NCI-H1436 (cell line): ENCODE data around the gene GLDC.
"Not testable (repeated sequence)": the region's sequence is repeated elsewhere in the genome, so short reads cannot be mapped to it uniquely, and the experiment has no call there.

Source experiments
- DNase-seq: peaks from one replicate; lab custom pipeline; 2025; lab: John Stamatoyannopoulos, UW

Gene GLDC

GRCh38 chr9:6645355-6646292 lies at the start of gene GLDC:
TSS of gene GLDC (minus strand) at chr9:6645729. CDS start at chr9:6645499, 230 bp downstream.
- DNase-seq = peak; percentile 16

GRCh38 chr9:6692881-6693361 lies 47.4 kb upstream of the GLDC start:
- no peak for DNase-seq

GRCh38 chr9:6692433-6692832 lies 46.9 kb upstream of the GLDC start:
- no peak for DNase-seq

- not testable (repeated sequence) for DNase-seq
These were observed 45.1 kb upstream of the GLDC start for GRCh38 chr9:6690675-6691070.

- no peak for DNase-seq
These were observed 44.6 kb upstream of the GLDC start for GRCh38 chr9:6689893-6690674.

GRCh38 chr9:6687180-6687579 lies 41.7 kb upstream of the GLDC start:
- no peak for DNase-seq

GRCh38 chr9:6686396-6686795 lies 40.9 kb upstream of the GLDC start:
- no peak for DNase-seq

- DNase-seq = no peak
These were observed 36.5 kb upstream of the GLDC start for GRCh38 chr9:6681957-6682501.

- DNase-seq = peak; percentile 94
These were observed 35.8 kb upstream of the GLDC start for GRCh38 chr9:6681147-6681956.

- no peak for DNase-seq
These were observed 35.2 kb upstream of the GLDC start for GRCh38 chr9:6680797-6681146.

GRCh38 chr9:6677803-6678202 lies 32.3 kb upstream of the GLDC start:
- no peak for DNase-seq

GRCh38 chr9:6676254-6676921 lies 30.9 kb upstream of the GLDC start:
- DNase-seq = no peak

- no peak for DNase-seq
These were observed 29.7 kb upstream of the GLDC start for GRCh38 chr9:6675268-6675667.

GRCh38 chr9:6673326-6674025 lies 27.9 kb upstream of the GLDC start:
- DNase-seq = no peak

GRCh38 chr9:6672118-6672517 lies 26.6 kb upstream of the GLDC start:
- DNase-seq = no peak

GRCh38 chr9:6671416-6671815 lies 25.9 kb upstream of the GLDC start:
- DNase-seq = no peak

- no peak for DNase-seq
These were observed 24.4 kb upstream of the GLDC start for GRCh38 chr9:6669881-6670280.

GRCh38 chr9:6667633-6668280 lies 22.2 kb upstream of the GLDC start:
- no peak for DNase-seq

GRCh38 chr9:6667080-6667479 lies 21.6 kb upstream of the GLDC start:
- no peak for DNase-seq

GRCh38 chr9:6665628-6666027 lies 20.1 kb upstream of the GLDC start:
- no peak for DNase-seq
